IPS DF 4.7 (cell line): ENCODE data around the gene RETREG1.
A peak's percentile ranks its signal among the peaks of the same experiment; 100 is the strongest.
"Not testable (repeated sequence)": the region's sequence is repeated elsewhere in the genome, so short reads cannot be mapped to it uniquely, and the experiment has no call there.

Source experiments
- DNase-seq: peaks from one replicate; pipeline ENCODE4 v3.0.0-alpha.2; 2013; ENCODE audit warnings: low spot score; ENCODE audit errors: extremely low read depth

RETREG1 gene

DNA sequence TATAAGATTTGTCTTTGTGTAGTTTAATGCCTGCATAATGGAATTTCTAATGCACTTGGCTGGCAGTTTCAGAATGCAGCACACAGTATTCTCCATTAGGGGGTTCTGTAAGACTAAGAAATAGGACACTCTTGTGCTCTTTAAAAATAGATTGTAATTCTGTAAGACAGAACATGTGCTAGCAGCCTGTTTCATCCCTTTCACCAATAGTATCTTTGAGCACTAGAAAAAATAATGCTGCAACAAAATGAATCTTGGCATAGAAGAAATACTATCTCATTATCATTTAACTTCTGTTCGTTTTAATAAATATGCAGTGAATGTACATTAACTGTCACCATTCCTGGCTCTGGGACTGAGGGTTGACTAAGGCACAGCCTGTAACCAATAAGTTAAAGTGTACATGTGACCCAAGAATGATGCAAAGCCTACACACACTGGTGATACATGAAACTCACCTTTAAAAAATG is 127.4 kb downstream of the RETREG1 start:
- no peak for DNase-seq

- DNase-seq, result no peak
Observed at GRCh38 chr5:16487456-16487855, 129.3 kb downstream of the RETREG1 start.

DNA sequence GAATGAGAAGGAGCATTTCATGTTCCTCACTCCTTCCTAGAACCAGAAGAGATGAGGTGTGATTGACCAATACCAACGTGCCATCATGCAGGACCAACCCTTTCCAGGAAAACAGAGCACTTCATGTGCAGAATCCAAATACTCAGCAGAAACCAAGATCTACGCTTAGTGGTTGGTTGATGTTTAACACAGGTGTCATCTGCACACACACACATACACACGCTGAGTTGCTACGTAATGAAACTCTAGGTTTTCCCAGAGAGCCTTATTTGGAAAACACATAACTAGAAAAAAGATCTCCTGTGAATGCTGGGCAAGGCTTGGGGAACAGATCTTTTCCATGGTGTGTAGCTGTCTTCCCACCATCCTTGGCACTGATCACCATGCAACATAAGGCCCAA is 130.1 kb downstream of the RETREG1 start:
- DNase-seq, result no peak

DNA sequence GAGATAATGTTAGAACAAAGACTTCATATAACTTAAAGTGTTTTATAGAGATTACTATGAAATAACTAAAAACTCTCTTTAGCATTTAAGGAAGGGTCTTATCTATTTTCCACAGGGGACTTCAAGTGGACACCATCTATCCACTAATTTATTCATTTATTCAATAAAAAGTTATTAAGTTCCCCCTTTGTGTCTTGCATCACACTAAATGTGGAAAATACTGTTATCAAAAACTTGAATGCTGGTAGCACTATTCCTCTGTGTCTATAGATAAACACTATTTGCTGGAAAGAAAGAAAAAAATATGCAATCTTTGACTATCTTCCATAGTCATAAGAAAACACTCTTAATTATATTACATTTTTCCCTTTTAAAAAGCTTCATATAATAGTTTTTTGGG is 131.1 kb downstream of the RETREG1 start:
- DNase-seq, result no peak

DNA sequence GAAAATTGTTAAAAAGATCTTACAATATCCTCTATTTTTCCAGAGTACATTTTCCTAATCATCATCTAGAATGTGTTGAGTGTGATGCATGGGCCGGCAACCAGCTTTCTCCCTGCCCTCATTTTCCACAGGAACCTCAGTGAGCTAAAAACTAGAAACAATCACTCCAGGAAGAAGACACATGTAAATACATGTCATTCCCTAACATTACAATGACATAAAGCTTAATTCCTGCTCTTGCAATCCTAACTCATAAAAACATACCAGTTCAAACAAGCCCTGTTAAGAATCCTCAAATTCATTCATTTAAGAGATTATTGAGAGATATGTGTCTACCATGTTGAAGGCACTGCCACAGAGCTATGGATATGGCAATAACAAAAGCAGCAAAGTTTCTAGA is 132.7 kb downstream of the RETREG1 start:
- no peak for DNase-seq

- DNase-seq, result no peak
Observed at GRCh38 chr5:16483361-16483760, 133.4 kb downstream of the RETREG1 start.

DNA sequence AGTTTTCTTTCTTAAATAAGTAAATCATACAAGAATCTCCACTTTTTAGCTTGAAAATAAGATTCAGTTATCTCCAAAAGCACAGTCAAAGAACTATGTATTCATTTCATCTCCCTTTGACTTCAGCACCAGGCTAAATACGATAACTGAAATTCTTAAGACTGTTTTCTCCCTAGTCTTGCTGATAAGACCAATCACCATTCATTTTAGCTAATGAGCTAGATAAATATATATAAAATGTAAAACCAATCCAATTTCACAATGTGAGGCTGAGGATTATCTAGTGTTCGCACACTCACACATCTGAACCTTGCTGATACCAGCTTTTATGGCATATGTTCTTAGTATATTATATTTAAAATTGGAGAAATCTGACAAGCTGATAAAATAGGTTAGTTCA is 133.9 kb downstream of the RETREG1 start:
- DNase-seq, result no peak

DNA sequence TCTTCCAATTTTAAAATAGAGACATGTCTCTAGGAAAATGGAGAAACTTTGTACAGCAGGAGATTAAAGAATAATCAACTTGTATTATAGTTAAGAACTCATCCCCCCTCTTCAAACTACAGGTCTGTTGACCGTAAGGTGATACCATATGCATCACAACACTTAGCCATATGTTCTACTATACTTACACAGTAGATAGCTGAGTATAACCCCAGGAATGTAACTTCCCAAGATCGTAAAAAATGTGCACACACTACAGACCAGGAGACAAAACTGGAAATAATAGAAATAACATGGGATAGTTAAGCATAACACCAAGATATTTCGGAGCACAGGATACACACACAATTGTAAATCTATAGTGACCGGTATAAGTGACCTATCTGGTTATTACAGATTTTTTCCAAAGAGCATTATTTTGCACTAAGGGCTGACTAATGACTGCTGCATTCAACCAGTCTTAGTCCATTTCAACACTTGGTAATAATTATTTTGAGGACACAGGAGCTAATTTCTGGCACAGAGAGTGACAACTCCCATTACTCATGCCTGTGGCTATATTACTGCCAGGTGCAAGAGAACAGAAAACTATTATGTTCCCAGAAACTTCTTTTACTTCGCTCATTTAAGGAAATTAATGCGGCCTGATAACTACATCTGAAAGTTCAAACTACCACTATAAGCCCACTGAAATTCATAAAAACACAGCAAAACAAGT is 135.8 kb downstream of the RETREG1 start:
- DNase-seq, result no peak

DNA sequence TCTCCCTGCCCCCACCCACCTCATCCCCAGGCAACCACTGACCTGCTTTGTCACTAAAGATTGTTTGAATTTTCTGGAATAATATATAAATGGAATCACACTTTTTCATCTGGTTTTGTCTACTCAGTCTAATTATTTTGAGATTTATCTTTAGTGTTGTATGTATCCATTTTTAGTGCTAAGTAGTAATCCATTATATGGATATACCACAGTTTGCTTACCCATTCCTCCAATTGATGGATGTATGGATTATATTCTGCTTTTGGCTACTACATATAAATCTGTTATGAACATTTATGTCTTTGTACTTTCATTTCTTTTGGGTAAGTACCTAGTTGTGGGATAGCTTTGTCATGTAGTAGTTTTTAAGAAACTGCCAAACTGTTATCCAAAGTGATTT is 136.7 kb downstream of the RETREG1 start:
- DNase-seq, result no peak

DNA sequence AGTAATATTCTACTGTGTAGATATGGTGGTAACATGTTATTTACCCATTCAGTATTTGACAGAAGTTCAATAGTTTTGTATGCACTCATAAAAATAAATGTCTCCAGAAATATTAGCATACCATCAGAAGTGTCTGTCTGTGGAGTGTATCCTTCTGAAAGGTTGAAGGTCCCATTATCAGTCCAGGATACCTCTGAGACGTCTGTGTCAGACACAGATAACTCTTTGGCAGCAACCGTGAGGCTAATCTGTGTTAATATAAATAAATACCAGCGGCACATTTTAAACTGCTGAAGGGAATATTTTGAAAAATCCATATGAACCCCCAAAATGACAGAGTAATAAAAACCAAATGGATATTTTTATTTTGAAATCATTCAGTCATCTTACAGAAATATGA is 139.3 kb downstream of the RETREG1 start:
- DNase-seq, result no peak

DNA sequence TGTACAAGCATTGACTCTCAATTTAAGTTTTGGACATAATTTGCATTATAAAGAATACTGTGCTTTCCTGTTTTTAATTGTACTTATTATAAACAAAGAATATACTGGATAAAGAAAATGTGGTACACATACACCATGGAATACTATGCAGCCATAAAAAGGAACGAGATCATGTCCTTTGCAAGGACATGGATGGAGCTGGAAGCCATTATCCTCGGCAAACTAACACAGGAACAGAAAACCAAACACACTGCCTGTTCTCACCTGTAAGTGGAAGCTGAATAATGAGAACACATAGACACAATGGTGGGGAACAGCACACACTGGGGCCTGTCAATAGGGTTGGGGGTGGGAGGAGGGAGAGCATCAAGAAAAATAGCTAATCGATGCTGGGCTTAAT is 140.4 kb downstream of the RETREG1 start:
- not testable (repeated sequence) for DNase-seq

DNA sequence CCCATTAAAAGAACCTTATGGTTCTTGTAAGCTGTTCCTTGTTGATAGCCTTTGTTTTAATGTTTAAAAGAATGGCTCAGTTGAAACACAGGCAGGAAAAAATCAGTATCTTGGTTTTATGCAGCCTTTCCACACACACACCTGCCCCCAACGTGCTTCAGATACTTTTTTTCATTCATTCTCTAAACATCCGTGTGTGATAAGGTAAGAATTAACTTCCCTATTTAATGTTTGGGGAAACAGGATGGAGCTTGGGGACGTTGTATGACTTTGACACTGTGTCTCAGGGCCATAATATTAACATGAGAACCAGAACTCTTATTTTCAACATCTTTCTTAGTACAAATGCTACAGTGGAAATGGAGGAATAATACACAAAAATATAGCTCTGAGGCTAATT is 145.4 kb downstream of the RETREG1 start:
- DNase-seq, result no peak

DNA sequence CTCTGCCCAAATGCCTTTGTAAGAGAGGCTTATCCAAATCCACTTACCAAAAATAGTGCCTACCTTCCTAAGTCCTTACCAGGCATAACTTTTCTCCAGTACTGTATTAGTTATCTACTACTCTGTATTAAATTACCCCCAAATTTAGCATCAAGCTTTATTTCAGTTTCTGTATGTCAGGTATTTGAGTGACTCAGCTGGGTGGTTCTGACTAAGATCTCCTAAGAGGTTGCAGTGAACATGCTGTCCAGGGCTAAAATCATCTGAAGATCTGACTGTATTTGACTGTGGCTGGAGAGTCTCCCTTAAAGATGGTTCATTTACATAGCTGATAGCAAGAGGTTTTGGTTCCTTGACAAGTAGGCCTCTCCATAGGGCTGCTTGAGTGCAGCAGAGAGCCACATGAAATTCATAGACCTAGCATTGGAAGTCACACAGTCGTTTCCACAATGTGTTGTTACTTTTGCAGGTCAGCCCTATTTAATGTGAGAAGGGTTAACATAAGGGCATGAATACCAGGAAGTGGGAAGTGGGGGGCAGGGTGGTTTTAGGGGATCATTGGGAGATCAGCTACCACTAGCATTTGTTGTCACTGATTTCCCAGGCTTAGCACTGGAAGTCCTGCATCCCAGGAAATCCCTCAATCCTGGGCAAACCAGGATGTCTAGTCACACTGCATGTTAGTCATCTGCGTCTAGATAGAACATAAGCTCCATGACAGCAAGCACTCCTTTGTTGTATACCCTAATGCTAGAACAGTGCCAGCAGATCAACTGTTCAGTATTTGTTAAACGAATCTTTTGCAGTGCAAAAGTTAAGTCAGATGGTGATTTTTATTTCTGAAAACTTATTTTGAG is 149.2 kb downstream of the RETREG1 start:
- DNase-seq, result no peak

GRCh38 chr5:16465544-16466432 is 151.0 kb downstream of the RETREG1 start, which contains the start of gene ZNF622:
Gene ZNF622, minus strand, starts transcription at chr5:16465800. Its CDS starts 135 bp downstream, at chr5:16465665.
- peak; percentile 81 for DNase-seq

DNA sequence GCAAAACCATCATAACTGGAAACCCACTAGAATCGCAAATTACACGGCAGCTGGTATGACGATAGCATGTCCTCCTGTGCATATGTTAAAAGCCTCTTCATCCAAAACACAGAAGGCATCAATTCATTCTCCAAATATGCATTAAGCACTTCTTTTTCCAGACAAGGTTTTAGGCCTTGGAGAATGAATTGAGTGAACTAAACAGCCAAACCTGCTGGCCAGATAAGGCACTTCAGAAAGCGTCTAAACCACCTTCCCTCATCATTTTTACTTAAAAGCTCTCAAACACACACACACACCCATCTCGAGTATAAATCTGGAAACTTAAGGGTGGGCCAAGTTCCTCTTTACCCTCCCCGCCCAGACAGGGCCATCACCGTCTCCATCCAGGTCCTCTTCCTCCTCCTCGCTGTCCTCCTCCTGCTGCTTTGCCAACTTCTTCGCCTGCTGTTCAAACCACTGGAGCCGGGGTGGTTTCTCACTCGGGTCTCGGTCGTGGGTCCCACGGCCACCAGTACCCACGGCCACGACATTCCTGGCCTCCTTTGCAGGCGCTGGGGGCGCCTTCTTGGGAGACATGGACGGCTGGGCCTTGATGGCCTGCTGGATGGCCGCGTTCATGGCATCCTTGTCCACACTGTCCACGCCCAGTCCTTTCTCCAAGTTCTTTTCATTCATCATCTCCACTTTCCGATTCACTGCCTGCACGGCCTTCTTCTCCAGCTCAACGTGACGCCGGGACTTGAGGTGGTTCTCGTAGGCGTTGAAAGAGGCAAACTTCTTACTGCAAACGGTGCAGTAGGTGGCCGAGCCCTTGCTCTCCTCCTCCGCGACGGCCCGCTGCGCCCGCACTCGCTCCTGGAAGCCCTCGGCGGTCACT is 151.9 kb downstream of the RETREG1 start:
- DNase-seq, result no peak

DNA sequence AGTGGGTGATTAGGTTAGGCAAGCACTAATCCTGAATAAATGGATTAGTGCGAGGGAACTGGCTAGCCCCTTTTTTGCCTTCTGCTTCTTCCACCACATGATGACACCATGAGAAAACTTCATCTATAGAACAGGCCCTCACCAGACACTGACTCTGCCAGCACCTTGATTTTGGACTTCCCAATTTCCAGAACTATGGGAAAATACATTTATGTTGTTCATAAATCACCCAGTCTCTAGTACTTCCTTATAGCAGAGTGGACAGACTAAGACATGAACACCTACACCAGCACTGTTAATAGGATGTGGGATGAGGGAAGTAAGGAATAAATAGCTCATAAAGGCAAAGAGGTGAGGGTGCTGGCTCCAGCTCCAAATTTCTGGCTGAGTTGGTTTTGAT is 152.6 kb downstream of the RETREG1 start:
- DNase-seq, result no peak

DNA sequence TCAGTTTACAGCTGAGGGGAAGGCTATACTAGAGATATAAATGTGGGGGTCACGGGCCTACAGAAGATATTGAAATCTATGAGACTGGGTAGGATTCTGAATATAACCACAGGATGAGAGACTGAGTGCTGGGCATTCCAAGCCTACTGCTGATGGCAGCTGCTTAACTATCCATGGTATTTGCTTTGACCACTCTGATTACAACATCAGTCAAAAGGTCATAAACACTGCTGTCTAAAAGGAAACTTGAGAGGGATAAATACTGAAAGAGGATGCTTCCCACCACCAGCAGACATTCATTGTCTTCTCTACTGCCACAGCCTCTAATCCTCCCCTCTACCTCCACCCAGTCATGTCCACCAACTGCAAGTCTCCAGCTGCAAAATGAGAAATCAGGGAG is 155.0 kb downstream of the RETREG1 start:
- no peak for DNase-seq

DNA sequence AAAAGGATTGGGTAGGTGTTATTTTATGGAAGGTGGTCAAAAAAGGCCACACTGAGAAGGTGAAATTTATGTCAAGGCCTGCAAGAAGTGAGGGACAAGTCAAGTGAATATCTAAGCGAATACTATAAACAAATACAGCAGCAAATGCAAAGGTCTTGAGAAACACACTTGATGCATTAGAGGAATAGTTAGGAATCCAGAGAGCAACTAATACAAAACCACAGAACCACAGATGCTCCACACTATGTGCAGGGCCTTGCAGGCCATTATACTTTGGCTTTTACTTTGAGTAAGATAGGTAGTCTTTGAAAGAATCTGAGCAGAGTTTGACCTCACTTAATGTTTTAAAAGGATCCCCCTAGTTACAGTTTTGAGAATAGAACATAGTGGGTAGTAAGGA is 155.8 kb downstream of the RETREG1 start:
- DNase-seq, result no peak

GRCh38 chr5:16459451-16459850 is 157.3 kb downstream of the RETREG1 start:
- DNase-seq, result no peak

- DNase-seq, result no peak
Observed at GRCh38 chr5:16457853-16458252, 158.9 kb downstream of the RETREG1 start.

DNA sequence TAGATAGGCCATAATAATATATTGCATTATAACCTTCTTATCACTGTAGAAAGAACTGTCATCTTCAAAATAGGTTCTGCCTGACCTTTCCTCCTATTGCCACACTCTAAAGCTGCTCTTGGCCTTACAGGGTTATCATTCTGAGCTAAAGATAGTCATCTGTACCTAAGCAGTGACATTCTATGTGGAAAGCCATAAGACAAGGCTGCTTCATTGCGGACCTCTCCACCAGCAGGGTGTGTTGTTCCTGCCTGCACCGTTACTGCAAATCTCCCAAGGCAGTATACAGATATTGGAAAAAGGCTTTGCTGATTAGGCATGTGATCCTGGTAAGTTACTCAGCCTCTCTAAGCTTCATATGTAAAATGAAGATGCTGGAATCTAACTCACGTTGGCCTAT is 159.3 kb downstream of the RETREG1 start:
- no peak for DNase-seq
